OCI-LY3 (cell line): ENCODE data around the gene RPL41.

Source experiments
- H2AFZ ChIP-seq: fragments of 200-600, 300-600 bp; shearing (Covaris generic); 2 replicates; pipeline ENCODE4 v1.6.0; 2014; ENCODE audit warnings: antibody characterized with exemption, low read depth, low read length
- H3K27ac ChIP-seq: fragments of 200-600, 300-600 bp; sonication (generic); 2 replicates; pipeline ENCODE4 v1.5.1; 2014; ENCODE audit warnings: mild to moderate bottlenecking, low read length, moderate library complexity, mixed read lengths
- H3K27me3 ChIP-seq: fragments of 200-600, 300-600 bp; sonication (generic); 2 replicates; pipeline ENCODE4 v1.6.1; 2014; ENCODE audit warnings: low read depth, low read length, mixed read lengths
- H3K36me3 ChIP-seq: fragments of 200-600, 300-600 bp; sonication (generic); replicated peaks from 2 replicates; pipeline ENCODE3; 2014; ENCODE audit warnings: low read depth, low read length, mixed read lengths
- H3K4me1 ChIP-seq: fragments of 300-600, 200-600 bp; sonication (generic); 2 replicates; pipeline ENCODE4 v1.6.1; 2014; ENCODE audit warnings: low read length, mixed read lengths
- H3K4me2 ChIP-seq: fragments of 200-600, 300-600 bp; sonication (generic); 2 replicates; pipeline ENCODE4 v1.6.1; 2014; ENCODE audit warnings: low read length, mixed read lengths
- H3K4me3 ChIP-seq: fragments of 300-600, 200-600 bp; sonication (generic); 2 replicates; pipeline ENCODE4 v1.5.1; 2014; ENCODE audit warnings: antibody characterized with exemption, mild to moderate bottlenecking, low read length, moderate library complexity
- H3K79me2 ChIP-seq: fragments of 300-600, 200-600 bp; shearing (Covaris generic); 2 replicates; pipeline ENCODE4 v1.6.1; 2014; ENCODE audit warnings: mild to moderate bottlenecking, low read length, mixed read lengths
- H3K9ac ChIP-seq: fragments of 300-600, 200-600 bp; shearing (Covaris generic); 2 replicates; pipeline ENCODE4 v1.6.0; 2014; ENCODE audit warnings: mild to moderate bottlenecking, low read length, moderate library complexity
- H3K9me3 ChIP-seq: fragments of 200-600, 300-600 bp; shearing (Covaris generic); 2 replicates; pipeline ENCODE4 v1.6.1; 2014; ENCODE audit warnings: low read length, mixed read lengths; ENCODE audit not compliant: insufficient read depth
- H4K20me1 ChIP-seq: fragments of 200-600, 300-600 bp; sonication (generic); 2 replicates; pipeline ENCODE4 v1.6.1; 2016; ENCODE audit warnings: low read length, mixed read lengths; ENCODE audit not compliant: insufficient read depth
- CTCF ChIP-seq: fragments of 200-600, 300-600 bp; sonication (generic); IDR thresholded peaks from 2 replicates; pipeline ENCODE4 v1.5.1; 2014; ENCODE audit warnings: antibody characterized with exemption, low read length, low read depth
- EZH2phosphoT487 ChIP-seq: fragments of 200-600 bp; shearing (Covaris generic); IDR thresholded peaks from 2 replicates; pipeline ENCODE4 v1.6.1; 2018; ENCODE audit warnings: antibody characterized with exemption, mixed run types, low read depth

Gene RPL41

GRCh38 chr12:56122637-56123036 lies 6.2 kb downstream of the RPL41 start:
- no peak overlapping the region for H3K27ac ChIP-seq
- no peak overlapping the region for H3K9ac ChIP-seq
- H3K4me1 ChIP-seq, result peaks cover 37% of the 10 kb centered on the region

GRCh38 chr12:56124133-56124532 lies 7.7 kb downstream of the RPL41 start:
- H3K9ac ChIP-seq, result no peak overlapping the region
- TF ChIP-seq EZH2phosphoT487 (no peak), CTCF (no peak)
- H4K20me1 ChIP-seq, result no peaks in the 10 kb centered on the region
- H3K36me3 ChIP-seq, result peaks cover 5% of the 10 kb centered on the region
- H3K4me3 ChIP-seq, result no peak overlapping the region
- H3K27ac ChIP-seq, result no peak overlapping the region
- H3K79me2 ChIP-seq, result peaks cover 12% of the 10 kb centered on the region
- no peaks in the 10 kb centered on the region for H3K27me3 ChIP-seq
- no peaks in the 10 kb centered on the region for H3K9me3 ChIP-seq
- H3K4me2 ChIP-seq, result no peak overlapping the region
- H2AFZ ChIP-seq, result no peak overlapping the region
- H3K4me1 ChIP-seq, result peaks cover 33% of the 10 kb centered on the region

More at GRCh38 chr12:56122637-56123036, 6.2 kb downstream of the RPL41 start:
- Histone ChIP-seq H3K9me3 (no peaks in the 10 kb centered on the region), H3K79me2 (peaks cover 9% of the 10 kb centered on the region), H3K36me3 (peaks cover 6% of the 10 kb centered on the region), H3K4me3 (no peak overlapping the region), H4K20me1 (no peaks in the 10 kb centered on the region), H2AFZ (no peak overlapping the region), H3K4me2 (no peak overlapping the region), H3K27me3 (no peaks in the 10 kb centered on the region)
- TF ChIP-seq CTCF (no peak), EZH2phosphoT487 (no peak)

DNA sequence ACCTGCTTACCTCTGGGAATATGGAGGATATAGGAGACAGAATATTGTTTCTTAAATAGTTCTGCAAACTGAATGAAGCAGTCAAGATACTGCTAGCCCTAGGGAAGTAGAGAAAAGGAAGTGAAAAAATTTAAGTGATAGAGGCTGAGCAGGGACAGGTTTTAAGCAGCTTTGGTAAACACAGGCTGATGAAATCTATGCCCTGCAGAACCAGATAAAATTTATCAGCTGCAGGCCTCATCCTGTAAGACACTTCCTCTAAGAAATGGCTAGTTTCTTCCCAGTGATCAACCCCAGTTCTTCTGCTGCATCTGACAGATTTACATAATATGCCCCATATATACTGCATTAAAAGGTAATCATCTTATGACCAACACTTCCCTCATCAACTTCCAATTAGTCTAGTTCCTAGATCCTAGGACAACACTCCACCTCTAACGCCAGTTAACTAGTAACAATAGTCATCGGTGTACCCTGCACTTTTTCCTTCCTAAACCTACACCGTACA lies 10.4 kb downstream of the RPL41 start:
- Histone ChIP-seq H3K36me3 (peaks cover 17% of the 10 kb centered on the region), H3K27me3 (no peaks in the 10 kb centered on the region), H3K4me1 (peaks cover 29% of the 10 kb centered on the region), H2AFZ (no peak overlapping the region), H3K79me2 (peaks cover 11% of the 10 kb centered on the region), H4K20me1 (no peaks in the 10 kb centered on the region), H3K9ac (peak overlapping the region; percentile 74), H3K4me3 (peak overlapping the region; percentile 77), H3K4me2 (peak overlapping the region; percentile 96), H3K9me3 (no peaks in the 10 kb centered on the region), H3K27ac (peak overlapping the region; percentile 97)
- TF ChIP-seq EZH2phosphoT487 (no peak), CTCF (no peak)

DNA sequence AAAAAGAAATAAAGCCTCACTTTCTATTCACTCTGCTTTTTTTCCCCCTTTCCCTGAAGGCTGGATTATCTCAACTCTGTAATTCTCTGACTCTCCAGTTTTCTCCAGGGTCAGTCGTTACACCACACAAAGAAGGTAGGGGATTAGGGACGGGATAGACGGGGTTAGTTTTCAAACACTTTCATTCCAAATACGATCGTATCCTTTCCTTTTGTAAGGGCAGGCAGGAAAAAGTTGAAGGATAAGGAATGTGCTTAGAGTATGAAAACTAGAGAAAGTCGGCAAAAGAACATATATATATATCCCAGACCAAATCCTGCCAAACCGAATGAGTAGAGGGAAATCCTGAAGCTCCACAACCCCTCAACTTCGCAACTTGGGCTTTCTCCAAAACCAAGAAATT lies 11.1 kb downstream of the RPL41 start:
- H3K4me1 ChIP-seq, result peaks cover 29% of the 10 kb centered on the region

More for the DNA sequence above, 11.1 kb downstream of the RPL41 start:
- Histone ChIP-seq H3K36me3 (peaks cover 23% of the 10 kb centered on the region), H4K20me1 (no peaks in the 10 kb centered on the region), H3K27me3 (no peaks in the 10 kb centered on the region), H3K9me3 (no peaks in the 10 kb centered on the region), H3K27ac (peak overlapping the region; percentile 97), H2AFZ (no peak overlapping the region; the same call in 1 of the 2 replicates), H3K79me2 (peaks cover 11% of the 10 kb centered on the region), H3K4me3 (peak overlapping the region; percentile 77), H3K9ac (peak overlapping the region; percentile 74), H3K4me2 (peak overlapping the region; percentile 96)
- TF ChIP-seq EZH2phosphoT487, result no peak
- TF ChIP-seq CTCF, result no peak
